Measurements from ENCODE around the gene CCNA2.

The CCNA2 gene

DNA sequence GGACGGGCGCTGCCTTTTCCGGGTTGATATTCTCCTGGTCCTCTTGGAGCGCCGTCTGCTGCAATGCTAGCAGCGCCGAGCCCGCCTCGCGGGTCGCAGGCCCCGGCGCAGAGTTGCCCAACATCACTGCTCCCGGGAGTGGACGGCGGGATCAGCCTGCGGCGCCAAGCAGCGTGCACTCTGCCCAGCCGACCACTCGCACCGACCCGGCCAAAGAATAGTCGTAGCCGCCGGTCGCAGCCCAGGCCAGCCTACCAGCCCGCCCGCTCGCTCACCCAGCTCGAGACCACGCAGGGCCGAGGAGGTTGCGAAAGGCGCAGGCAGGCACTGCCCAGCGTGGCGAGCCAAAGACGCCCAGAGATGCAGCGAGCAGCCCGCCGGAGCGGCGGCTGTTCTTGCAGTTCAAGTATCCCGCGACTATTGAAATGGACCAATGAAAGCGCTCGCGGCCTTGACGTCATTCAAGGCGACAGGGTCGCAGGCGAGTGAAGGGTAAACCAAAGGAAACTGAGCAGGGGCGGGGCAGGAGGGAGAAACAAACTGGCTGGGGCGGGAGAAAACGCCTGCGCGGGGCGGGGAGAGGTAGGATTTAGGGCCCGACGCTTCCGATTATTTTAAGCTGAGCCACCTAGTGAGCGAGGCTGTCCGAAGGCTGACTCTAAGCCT lies at the start of gene CCNA2:
TSS of gene CCNA2 (minus strand) at position 379 of the 666 bp plus-strand sequence. CDS start at position 124, 255 bp downstream.
- DNase-seq: peak; percentile 94

DNA sequence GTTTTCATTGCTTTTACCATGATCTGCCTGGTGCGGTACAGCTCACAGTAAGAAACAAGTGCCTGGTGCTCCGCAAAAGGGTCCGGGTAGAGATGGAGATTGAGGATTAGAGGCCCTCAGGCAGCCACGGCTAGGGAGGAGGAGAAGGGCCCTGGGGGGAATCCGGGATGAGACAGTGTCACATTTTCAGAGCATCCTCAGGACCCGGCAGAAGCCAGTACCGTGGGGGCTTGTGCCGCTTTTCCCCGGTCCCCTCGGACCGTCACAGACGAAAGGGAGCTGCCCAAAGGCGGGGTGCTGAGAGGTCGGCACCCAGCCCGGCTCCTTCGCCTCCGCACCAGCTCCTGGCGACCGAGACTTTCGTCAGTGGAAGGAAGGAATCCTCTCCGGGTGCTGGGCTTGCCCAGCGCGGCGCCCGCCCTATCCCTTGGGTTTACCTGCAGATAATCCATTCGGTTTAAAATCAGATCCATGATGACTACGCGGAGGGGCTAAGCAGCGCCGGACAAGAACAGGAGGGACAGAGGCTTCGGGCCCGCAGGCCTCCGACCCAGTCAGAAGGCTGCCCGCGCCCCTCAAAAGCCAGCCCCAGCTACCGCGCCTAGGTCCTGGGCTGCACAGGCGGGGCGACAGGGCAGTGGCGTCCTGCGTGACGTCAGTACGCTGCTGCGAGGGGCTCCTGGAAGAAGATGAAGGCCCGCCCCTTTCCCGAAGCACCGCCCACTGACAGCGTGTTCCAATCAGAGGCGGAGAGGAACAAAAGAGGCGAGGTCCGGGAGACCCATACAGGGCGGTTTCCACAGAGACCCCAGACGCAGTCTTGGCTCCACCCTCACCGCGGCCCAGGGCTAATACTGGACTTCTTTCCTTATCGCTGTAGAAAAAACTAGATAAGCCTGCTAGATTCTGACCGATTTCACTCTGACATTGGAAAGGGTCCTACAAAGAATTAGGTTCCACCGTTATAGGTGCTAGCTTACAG lies 46.4 kb upstream of the CCNA2 start, which contains the start of gene BBS7:
TSS of gene BBS7 (minus strand) at position 634 of the 982 bp plus-strand sequence. CDS start at position 473, 161 bp downstream.
- peak; percentile 92 for DNase-seq

DNA sequence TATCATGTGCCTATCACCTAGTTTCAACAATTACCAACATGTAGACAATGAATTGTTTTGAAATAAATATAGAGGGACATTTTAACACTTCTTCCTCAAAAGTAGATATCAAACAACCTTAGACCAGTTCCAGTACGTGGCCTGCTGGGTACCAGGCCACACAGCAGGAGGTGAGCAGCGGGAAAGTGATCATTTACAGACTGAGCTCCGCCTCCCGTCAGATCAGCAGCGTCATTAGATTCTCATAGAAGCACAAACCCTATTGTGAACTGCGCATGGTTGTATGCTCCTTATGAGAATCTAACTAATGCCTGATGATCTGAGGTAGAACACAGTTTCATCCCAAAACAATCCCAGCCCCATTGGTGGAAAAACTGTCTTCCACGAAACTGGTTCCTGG lies 40.1 kb upstream of the CCNA2 start:
- DNase-seq: no peak

DNA sequence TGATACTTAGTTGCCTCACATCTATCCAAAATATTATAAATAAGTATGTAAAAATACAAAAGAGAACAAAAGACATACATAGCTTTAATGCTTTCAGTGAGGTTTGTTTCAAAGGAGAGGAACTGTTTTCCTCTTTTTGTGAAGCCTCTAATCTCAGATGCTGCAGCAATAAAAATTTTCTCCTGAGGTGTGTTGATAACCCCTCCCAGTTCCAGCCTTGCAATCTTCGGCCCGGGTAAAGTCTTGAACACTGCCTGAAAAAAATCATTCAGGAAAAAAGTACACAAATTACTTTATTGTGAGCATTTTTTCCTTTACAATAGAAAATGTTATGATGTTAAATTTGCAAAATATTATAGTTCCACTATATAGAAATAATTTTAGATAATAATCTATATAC lies 37.7 kb upstream of the CCNA2 start:
- no peak for DNase-seq

GRCh38 chr4:121860121-121860520 lies 36.4 kb upstream of the CCNA2 start:
- no peak for DNase-seq

DNA sequence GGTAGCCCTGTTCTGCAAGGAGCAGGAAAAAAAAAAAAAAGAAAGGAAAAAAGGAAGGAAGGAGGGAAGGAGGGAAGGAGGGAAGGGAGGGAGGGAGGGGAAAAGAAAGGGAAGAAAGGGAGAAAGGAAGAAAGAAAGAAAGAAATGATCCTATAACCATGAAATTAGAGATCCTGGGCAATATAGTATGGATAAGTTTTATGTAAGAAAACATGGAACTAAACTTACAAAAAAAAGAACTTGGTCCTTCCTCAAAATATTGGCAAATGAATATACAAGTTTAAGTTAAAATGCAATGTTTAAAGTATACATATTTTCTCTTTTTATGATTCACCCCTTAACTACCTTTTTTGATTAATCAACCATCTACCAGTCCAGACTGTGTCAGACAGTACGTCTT lies 27.7 kb upstream of the CCNA2 start:
- DNase-seq: no peak

- no peak for DNase-seq
These were observed 23.0 kb upstream of the CCNA2 start for GRCh38 chr4:121846662-121847061.

DNA sequence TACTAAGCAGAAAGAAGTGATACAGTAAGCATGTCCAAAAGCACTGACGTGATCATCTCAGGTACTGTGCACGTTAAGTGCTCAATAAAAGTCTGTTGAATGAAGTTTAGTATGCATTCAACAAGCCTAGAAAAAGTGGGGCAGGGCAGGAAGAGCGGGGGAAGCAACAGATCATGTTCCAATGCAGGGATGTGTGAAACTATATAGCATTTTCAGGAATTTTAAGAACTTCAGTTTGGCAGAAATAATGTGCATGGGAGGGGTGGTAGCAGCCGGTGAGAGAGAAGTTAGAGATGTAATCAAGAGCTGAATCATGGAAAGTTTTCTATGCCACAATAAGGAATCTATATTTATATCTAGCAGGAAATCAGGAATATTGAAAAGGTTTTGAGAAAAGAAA lies 19.2 kb upstream of the CCNA2 start:
- DNase-seq: no peak

- DNase-seq: no peak
These were observed 14.5 kb upstream of the CCNA2 start for GRCh38 chr4:121838136-121838535.

DNA sequence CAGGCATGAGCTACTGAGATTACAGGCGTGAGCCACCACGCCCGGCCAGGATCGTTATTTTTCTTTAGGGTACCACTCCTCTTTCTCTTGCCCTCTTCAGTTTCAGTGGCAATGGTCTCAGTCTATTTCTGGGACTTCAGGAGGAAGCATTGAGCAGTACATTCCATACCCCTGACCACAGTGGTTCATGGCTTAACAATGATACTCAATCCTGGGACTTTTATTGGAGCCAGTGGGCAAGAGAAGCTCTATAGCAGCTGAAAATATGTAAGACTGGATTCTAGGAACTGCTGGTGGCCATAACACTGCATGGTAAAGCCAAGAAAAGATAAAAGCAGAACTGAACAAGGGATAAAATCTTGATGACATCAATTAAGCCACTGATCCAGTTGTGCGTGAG lies 5.8 kb upstream of the CCNA2 start:
- DNase-seq: no peak

DNA sequence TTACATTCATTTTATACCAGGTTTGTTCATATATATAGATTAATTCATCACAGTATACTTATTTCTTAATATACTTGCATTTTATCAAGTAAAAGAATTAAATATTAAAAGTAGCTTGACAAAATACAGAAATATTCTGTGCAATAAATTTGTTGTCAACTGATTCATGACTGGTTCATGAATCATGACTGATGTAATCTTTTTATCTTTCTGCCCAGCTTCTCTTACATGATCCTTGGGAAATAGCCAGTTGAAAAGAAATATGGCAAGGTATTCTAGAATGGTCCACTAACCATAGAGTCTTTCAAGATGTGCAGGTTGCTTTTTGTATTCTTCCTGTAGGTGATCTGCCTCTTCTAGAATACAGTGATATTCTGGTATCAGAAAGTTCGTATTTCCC lies 4.2 kb upstream of the CCNA2 start:
- no peak for DNase-seq

GRCh38 chr4:121824950-121825349 lies 1.3 kb upstream of the CCNA2 start:
- no peak for DNase-seq

- DNase-seq: no peak
These were observed 466 bp upstream of the CCNA2 start for GRCh38 chr4:121824171-121824527.

DNA sequence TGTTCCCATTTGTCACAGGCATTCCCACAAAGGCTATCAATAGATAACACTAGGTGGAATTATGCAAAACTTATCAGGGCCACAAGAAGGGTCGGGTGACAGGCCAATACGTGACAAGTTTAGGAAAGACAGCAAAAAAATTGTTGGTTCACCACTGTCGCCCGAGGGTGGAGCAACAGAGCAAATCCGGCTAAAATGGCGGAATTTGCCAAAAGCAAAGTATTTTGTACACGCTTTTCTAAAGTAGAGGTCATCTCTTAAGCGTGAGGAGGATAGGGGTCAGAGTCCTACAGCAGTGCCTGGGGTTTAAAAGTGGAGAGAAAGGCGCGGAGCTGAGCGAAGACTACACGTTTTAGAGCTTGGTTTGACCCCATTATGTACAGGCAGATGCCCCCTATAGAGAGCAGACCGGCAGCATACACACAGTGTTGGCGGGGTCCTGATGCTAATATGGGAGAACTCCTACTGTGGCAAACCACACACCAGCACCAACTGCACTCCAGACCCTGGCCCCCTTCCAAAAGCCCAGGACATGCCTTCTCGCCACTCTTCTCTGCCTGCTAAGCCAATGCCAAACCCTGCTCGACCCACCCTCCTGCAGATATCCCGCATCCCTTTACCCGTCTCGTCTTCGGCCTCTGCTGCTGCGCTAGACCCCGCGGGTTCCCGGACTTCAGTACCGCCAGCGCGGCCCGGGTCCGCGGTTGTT lies 733 bp downstream of the CCNA2 start:
- peak; percentile 12 for DNase-seq

DNA sequence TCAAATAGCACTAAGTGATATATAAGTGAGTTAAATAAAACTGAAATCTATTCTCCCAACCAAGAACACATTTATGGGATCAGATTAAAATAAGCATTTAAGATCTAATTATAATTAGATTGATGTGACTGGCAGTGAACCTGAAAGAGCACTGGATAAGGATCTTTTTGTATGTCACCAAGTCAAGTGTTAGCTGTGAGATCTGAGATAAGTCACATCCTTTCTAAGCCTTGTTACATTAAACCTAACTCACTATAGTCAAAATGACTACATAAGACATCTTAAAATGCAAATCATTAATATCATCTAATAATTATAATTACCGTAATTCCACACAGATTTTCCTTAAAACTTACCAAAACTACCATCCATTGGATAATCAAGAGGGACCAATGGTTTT lies 1.6 kb downstream of the CCNA2 start:
- no peak for DNase-seq

GRCh38 chr4:121819216-121819965 lies 4.3 kb downstream of the CCNA2 start:
- DNase-seq: no peak

DNA sequence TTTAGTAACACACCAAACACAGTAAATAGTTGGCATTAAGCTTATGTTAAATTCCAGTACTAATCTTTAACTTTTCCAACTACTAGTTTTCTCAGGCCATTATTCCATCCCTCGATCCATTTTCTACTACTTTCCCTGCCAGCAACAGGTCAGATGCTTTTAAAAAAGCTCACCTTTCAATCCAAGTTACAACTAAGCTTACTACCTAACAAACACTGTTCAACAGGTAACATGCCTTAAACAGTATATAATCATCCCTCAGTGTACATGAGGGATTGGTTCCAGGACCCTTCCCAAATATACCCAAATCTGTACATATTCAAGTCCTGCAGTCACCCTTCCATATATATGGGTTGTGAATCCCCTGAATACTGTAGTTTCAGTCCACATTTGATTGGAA lies 5.5 kb downstream of the CCNA2 start:
- no peak for DNase-seq

DNA sequence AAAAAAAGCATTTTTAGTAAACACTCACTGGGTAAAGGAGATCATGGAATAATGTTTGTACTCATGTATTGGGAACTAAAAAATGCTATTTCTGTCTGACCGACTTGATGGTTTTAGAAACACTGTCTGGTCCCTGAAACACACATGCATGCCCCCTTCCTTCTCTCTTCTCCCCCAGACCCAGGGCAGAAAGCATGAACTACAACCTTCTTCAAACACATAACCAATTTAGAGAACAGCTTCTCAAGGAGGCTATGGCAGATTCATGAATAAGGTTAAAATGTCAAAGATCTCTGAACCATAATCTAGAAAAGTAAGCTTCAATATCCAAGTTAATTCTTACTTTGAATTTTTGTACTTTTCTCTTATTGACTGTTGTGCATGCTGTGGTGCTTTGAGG lies 6.0 kb downstream of the CCNA2 start:
- no peak for DNase-seq

GRCh38 chr4:121817006-121817405 lies 6.7 kb downstream of the CCNA2 start:
- no peak for DNase-seq

DNA sequence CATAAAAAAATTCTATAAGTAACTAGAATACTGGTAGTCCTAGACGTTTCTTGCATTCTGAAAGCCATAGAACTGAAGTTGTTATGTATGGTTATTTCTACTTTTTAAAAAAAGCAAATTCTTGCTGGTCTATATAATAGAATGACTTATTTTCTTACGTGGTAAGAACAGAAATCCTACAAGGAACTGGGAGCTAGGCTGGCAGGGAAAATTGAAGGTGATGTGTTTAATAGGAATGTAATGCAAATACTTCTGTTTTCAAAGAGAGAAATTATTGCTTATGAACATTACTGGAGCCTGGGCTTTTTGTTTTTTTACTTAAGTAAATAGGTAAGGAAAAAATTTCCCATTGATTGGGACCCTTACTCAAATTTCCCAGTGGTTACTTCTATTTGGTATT lies 8.9 kb downstream of the CCNA2 start:
- no peak for DNase-seq

GRCh38 chr4:121811122-121811521 lies 12.6 kb downstream of the CCNA2 start:
- DNase-seq: no peak

DNA sequence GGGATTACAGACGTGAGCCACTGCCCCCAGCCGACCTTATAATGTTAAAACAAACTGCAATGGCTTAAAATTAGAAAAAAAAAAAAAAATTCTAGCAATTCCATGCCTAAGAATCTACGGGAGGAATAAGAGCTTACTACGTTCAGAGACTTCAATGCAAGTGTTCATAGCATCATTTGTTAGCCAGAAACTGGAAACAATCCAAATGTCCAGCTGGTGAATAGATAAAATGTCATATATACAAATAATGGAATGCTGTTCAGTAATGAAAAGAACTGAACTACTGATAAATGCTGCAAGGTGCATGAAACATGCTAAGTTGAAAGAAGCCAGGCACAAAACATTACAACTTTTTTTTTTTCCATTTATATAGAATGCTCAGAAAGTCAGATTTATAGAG lies 17.3 kb downstream of the CCNA2 start:
- DNase-seq: no peak

GRCh38 chr4:121801715-121802075 lies 22.0 kb downstream of the CCNA2 start:
- no peak for DNase-seq

Data from GDM1 (cell line).